ENCODE data around the gene MORN4.
"Not testable (repeated sequence)": the region's sequence is repeated elsewhere in the genome, so short reads cannot be mapped to it uniquely, and the experiment has no call there.

The MORN4 gene

DNA sequence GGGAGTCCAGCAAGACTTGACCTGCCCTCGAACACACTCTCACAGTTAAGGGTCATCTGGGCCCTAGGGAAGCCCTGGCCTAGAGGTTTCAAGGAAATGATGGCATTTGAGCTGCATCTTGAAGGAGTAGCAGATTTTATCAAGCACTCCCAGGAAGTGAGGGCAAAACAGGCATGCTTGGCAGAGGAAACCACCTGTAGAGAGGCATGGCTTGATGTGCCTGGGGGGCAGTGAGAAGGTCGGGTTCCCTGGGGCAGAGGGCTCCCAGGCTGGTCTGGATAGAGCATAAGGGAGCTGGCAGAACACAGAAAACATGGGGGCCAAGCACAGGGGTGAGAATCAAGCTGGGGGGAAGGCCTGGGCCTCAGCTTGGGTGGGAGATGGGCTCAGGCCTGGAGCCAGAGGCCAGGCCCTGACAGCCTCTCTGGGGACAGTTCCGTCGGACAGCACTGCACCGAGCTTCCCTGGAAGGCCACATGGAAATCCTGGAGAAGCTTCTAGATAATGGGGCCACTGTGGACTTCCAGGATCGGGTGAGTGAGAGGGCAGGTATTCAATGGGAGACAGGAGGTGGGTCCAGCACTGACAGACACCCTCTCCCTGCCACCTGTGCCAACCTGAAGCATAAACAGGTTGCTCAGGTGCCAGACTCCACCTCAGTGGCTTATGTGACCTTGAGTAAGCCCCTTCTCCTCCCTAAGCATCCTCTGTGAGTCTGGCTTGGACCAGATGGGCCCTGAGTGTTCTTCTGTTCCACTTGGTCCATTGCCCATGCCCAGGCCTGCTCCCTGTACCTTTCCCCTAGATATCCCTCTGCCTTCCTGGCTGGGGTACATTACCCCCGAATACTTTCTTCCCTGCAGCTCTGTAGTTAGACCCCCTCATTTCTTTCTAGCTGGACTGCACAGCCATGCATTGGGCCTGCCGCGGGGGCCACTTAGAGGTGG is 52.6 kb downstream of the MORN4 start:
- no peak for DNase-seq (ENCODE audit: insufficient read length, low spot score)
- TF ChIP-seq PAX5 (IDR thresholded peaks at IDR 0.05; ENCODE audit: insufficient read depth, low read length, severe bottlenecking) (no peak), TAF1 (IDR thresholded peaks at IDR 0.05; ENCODE audit: low read depth, low read length) (no peak), POLR2AphosphoS5 (IDR thresholded peaks at IDR 0.05; ENCODE audit: low read depth, low read length) (no peak), POLR2A (IDR thresholded peaks at IDR 0.05; ENCODE audit: low read depth, low read length) (no peak), SPI1 (IDR thresholded peaks at IDR 0.05; ENCODE audit: low read depth, low read length) (no peak), POU2F2 (IDR thresholded peaks at IDR 0.05; ENCODE audit: low read depth, low read length) (no peak)
- no peak for FAIRE-seq

DNA sequence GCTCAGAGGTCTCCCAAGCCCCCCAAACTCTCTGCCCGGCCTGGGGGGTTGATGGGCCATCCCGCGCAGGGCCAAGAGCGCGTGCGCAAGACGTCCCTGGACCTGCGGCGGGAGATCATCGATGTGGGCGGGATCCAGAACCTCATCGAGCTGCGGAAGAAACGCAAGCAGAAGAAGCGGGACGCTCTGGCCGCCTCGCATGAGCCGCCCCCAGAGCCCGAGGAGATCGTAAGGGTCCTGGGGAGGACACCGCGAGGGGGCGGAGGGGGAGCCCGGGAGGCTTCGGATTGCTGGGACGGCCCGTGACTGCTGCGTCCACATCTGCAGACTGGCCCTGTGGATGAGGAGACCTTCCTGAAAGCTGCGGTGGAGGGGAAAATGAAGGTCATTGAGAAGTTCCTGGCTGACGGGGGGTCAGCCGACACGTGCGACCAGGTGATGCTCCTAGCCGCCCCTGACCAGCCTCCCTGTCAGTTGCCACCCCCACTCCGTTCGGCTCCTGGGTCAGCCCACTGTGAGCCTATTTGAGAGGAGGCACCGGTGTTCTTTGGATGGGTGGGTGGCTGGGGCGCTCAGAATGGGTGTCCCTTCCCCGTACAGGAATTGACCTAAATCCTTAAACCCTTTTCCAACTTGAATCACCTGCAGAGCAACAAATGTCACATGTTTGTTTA is 55.0 kb downstream of the MORN4 start:
- no peak for FAIRE-seq
- DNase-seq (ENCODE audit: insufficient read length, low spot score) = no peak
- no peak for TF ChIP-seq TAF1 (IDR thresholded peaks at IDR 0.05; ENCODE audit: low read depth, low read length)
- no peak for TF ChIP-seq SPI1 (IDR thresholded peaks at IDR 0.05; ENCODE audit: low read depth, low read length)
- no peak for TF ChIP-seq POU2F2 (IDR thresholded peaks at IDR 0.05; ENCODE audit: low read depth, low read length)
- TF ChIP-seq PAX5 (IDR thresholded peaks at IDR 0.05; ENCODE audit: insufficient read depth, low read length, severe bottlenecking) = no peak
- no peak for TF ChIP-seq POLR2A (IDR thresholded peaks at IDR 0.05; ENCODE audit: low read depth, low read length)
- no peak for TF ChIP-seq POLR2AphosphoS5 (IDR thresholded peaks at IDR 0.05; ENCODE audit: low read depth, low read length)

DNA sequence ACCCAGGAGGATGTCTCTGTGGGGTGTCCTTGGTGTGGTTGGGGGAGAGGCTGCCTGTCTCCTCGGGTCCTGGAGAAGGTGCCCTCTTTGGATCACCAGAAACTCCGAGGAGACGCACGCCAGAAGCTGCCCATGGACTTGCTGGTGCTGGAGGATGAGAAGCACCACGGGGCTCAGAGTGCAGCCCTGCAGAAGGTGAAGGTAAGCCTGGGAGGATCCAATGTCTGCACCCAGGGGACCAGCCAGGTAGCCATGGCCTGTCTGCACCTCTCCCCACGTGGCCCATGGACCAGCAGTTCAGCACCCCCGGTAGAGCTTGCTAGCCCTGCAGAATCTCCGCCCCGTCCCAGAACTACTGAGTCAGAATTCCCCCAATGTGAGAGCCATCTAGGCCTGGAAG is 55.6 kb downstream of the MORN4 start:
- FAIRE-seq (no peak), DNase-seq (ENCODE audit: insufficient read length, low spot score) (no peak)
- TF ChIP-seq POLR2A (IDR thresholded peaks at IDR 0.05; ENCODE audit: low read depth, low read length) (no peak), SPI1 (IDR thresholded peaks at IDR 0.05; ENCODE audit: low read depth, low read length) (no peak), POLR2AphosphoS5 (IDR thresholded peaks at IDR 0.05; ENCODE audit: low read depth, low read length) (no peak), POU2F2 (IDR thresholded peaks at IDR 0.05; ENCODE audit: low read depth, low read length) (no peak), TAF1 (IDR thresholded peaks at IDR 0.05; ENCODE audit: low read depth, low read length) (no peak), PAX5 (IDR thresholded peaks at IDR 0.05; ENCODE audit: insufficient read depth, low read length, severe bottlenecking) (no peak)

DNA sequence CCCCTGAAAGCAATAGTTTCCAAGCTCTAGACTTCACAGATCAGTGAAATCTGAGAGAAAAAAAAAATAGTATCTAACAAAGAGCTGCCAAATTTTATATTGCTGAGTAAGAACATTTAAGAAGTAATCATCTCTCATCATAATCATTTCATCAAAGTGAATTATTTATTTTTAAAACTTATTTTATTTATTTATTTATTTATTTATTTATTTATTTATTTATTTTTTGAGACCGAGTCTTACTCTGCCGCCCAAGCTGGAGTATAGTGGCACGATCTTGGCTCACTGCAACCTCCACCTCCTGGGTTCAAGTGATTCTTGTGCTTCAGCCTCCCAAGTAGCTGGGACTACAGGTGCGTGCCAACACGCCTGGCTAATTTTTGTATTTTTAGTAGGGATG is 56.8 kb downstream of the MORN4 start:
- FAIRE-seq; DNase-seq (ENCODE audit: insufficient read length, low spot score): not testable (repeated sequence)

DNA sequence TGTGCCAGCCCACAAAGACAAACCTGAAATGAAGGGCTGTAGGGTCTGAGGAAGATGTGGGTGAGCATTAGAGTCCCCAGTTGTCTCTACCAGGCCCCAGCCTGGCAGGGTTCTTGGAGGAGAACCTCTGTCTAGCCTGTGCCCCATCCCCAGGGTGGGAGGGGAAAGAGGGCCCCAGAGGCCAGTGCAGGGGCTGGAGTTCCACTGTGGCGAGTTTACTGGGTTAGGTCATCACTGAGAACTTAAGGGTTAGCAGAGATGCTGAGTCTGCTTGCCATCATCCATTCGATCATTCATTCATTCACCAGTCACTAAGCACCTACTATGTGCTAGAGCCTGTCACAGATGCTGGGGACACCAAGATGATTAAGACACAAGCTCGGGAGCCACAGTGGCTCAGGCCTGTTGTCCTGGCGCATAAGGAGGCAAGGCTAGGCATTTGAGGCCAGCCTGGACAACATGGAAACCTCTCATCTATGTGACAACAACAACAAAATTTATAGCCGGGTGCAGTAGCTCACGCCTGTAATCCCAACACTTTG is 58.1 kb downstream of the MORN4 start:
- DNase-seq (ENCODE audit: insufficient read length, low spot score) (no peak), FAIRE-seq (no peak)
- TF ChIP-seq POLR2A (IDR thresholded peaks at IDR 0.05; ENCODE audit: low read depth, low read length) (no peak), POU2F2 (IDR thresholded peaks at IDR 0.05; ENCODE audit: low read depth, low read length) (no peak), PAX5 (IDR thresholded peaks at IDR 0.05; ENCODE audit: insufficient read depth, low read length, severe bottlenecking) (no peak), SPI1 (IDR thresholded peaks at IDR 0.05; ENCODE audit: low read depth, low read length) (no peak), POLR2AphosphoS5 (IDR thresholded peaks at IDR 0.05; ENCODE audit: low read depth, low read length) (no peak), TAF1 (IDR thresholded peaks at IDR 0.05; ENCODE audit: low read depth, low read length) (no peak)

DNA sequence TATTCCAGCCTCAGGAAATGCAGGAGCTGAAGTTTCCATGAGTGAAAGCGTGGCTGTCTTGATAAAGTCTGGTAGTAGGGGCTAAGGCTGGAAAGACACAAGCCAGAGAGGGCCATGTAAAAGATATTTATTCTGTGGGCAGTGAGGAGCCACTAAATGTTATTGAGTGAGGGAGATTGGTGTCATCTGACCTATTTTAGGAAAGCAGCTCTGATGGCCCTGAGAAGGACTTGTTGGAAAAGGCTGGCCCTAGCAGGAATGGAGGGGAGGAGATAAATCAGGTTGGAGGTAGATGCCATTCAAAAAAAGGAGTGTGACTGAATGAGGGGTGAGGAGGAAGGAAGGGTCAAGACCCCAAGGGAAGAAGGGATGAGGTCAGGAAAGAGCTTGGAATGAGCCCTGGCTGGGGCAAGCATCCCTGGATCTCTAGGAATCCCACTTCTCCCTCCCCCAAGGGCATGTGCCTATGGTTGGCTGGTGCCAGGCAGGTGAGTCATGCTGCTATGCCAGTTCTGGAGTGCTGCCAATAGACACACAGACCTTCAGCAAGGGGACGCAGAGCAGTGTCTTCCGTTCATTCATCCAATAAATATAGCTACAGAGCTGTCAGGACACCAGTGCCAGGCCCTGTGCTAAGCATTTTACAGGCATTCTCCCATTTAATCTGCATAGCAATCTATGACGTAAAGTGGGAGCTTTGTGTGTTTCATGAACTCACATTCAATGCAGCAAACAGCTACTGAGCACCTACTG is 58.8 kb downstream of the MORN4 start:
- DNase-seq (ENCODE audit: insufficient read length, low spot score) (no peak), FAIRE-seq (no peak)
- TF ChIP-seq POU2F2 (IDR thresholded peaks at IDR 0.05; ENCODE audit: low read depth, low read length) (no peak), TAF1 (IDR thresholded peaks at IDR 0.05; ENCODE audit: low read depth, low read length) (no peak), POLR2A (IDR thresholded peaks at IDR 0.05; ENCODE audit: low read depth, low read length) (no peak), PAX5 (IDR thresholded peaks at IDR 0.05; ENCODE audit: insufficient read depth, low read length, severe bottlenecking) (no peak), SPI1 (IDR thresholded peaks at IDR 0.05; ENCODE audit: low read depth, low read length) (no peak), POLR2AphosphoS5 (IDR thresholded peaks at IDR 0.05; ENCODE audit: low read depth, low read length) (no peak)

DNA sequence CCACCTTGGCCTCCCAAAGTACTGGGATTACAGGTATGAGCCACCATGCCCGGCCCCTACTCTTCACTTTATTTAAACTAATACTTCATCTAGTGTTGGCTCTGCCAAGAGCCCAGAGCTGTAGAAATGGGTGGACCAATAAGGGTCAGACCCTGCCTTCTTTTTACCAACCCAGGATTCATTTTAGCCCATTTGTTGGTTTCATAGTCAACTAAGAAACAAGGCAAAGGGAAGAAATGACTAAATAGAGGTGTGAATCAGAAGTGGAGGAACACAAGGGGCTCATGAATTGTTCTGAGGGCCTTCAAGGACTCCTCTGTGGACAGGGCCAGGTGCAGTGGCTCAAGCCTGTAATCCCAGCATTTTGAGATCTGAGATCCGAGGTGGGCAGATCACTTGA is 59.6 kb downstream of the MORN4 start:
- DNase-seq (ENCODE audit: insufficient read length, low spot score) = no peak
- FAIRE-seq = no peak
- TF ChIP-seq POLR2AphosphoS5 (IDR thresholded peaks at IDR 0.05; ENCODE audit: low read depth, low read length) = no peak
- no peak for TF ChIP-seq PAX5 (IDR thresholded peaks at IDR 0.05; ENCODE audit: insufficient read depth, low read length, severe bottlenecking)
- TF ChIP-seq TAF1 (IDR thresholded peaks at IDR 0.05; ENCODE audit: low read depth, low read length) = no peak
- TF ChIP-seq POU2F2 (IDR thresholded peaks at IDR 0.05; ENCODE audit: low read depth, low read length) = no peak
- TF ChIP-seq POLR2A (IDR thresholded peaks at IDR 0.05; ENCODE audit: low read depth, low read length) = no peak
- no peak for TF ChIP-seq SPI1 (IDR thresholded peaks at IDR 0.05; ENCODE audit: low read depth, low read length)

DNA sequence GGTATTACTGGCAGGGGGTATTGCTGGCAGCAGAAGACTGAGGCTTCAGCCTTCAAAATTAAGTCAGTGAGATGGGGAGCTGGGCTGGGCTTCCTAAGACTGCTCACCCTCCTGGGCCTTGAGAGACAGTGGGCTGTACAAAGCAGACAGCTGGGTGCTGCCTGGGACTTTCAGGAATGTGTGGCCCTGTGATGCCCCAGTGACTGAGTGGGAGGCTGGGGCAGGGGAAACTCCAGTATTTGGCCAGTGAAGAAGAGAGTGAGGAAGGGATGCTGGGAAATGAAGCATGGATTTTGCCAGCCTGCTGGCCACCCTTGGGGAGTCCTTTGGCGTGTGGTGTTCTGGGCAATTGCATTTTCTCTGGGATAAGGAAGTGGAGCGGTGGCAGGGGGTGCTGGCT is 60.3 kb downstream of the MORN4 start:
- DNase-seq (ENCODE audit: insufficient read length, low spot score) (no peak), FAIRE-seq (no peak)
- no peak for TF ChIP-seq PAX5 (IDR thresholded peaks at IDR 0.05; ENCODE audit: insufficient read depth, low read length, severe bottlenecking)
- no peak for TF ChIP-seq POLR2AphosphoS5 (IDR thresholded peaks at IDR 0.05; ENCODE audit: low read depth, low read length)
- no peak for TF ChIP-seq POLR2A (IDR thresholded peaks at IDR 0.05; ENCODE audit: low read depth, low read length)
- no peak for TF ChIP-seq SPI1 (IDR thresholded peaks at IDR 0.05; ENCODE audit: low read depth, low read length)
- TF ChIP-seq TAF1 (IDR thresholded peaks at IDR 0.05; ENCODE audit: low read depth, low read length) = no peak
- TF ChIP-seq POU2F2 (IDR thresholded peaks at IDR 0.05; ENCODE audit: low read depth, low read length) = no peak
